OCI-M1 (cell line): ENCODE measurements around the gene FUT2.
"Not testable (repeated sequence)": the region's sequence is repeated elsewhere in the genome, so short reads cannot be mapped to it uniquely, and the experiment has no call there.

Experiments
- DNase-seq: peaks from one replicate; lab custom pipeline; 2025; lab: John Stamatoyannopoulos, UW

Gene FUT2

DNA sequence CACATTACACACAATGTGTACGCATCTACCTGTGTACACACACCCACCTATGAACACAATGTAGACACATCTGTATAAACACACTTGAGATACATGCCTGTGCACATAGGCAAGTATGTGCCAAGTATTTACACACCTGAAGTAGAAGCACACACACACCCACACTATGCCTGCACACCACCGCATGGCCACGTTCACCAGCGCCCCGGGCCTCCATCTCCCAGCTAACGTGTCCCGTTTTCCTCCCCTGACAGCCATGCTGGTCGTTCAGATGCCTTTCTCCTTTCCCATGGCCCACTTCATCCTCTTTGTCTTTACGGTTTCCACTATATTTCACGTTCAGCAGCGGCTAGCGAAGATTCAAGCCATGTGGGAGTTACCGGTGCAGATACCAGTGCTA lies 6.9 kb downstream of the FUT2 start:
- DNase-seq = no peak

DNA sequence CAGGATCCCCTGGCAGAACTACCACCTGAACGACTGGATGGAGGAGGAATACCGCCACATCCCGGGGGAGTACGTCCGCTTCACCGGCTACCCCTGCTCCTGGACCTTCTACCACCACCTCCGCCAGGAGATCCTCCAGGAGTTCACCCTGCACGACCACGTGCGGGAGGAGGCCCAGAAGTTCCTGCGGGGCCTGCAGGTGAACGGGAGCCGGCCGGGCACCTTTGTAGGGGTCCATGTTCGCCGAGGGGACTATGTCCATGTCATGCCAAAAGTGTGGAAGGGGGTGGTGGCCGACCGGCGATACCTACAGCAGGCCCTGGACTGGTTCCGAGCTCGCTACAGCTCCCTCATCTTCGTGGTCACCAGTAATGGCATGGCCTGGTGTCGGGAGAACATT lies 7.5 kb downstream of the FUT2 start:
- no peak for DNase-seq

DNA sequence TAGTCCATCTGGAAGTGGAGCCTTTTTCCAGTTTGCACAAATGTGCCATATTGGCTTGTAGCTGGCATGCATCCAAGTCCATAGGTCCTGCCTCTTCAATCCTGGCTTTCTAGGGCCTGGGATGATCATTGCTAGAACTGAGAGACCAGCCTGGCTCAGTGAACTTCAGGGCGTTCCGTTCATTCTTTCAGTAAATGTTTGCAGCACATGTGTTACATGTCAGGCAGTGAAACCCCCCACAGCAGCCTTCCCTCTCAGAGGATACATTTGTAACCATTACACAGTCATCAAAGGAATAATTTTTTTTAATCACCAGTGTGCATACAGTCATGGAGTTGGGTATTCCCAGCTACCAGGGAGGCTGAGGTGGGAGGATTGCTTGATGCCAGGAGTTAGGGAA lies 9.7 kb downstream of the FUT2 start:
- no peak for DNase-seq

GRCh38 chr19:48708471-48708870 lies 12.7 kb downstream of the FUT2 start:
- DNase-seq = no peak

DNA sequence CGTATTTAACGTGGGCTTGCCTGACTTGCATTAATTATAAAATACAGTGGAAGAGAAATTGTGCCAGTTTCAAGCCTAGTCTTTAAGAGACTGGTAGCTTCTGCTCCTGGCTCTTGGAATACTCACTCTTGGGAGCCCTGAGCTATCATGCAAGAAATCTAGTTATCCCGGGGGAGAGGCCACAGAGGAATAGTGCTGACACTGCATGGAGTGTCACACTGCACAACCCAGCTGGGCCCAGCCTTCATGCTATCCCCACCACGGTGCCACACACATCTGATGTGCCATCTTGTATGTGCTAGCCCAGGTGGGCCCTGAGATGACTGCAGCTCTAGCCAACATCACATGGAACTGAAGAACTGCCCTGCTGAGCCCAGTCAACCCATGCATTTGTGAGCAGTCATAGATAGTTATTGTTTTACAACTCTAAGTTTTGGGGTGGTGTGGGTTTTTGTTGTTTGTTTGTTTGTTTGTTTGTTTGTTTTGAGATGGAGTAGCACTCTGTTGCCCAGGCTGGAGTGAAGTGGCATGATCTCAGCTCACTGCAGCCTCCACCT lies 15.4 kb downstream of the FUT2 start:
- no peak for DNase-seq

- DNase-seq = no peak
These were observed 17.5 kb downstream of the FUT2 start for GRCh38 chr19:48713041-48713863.

DNA sequence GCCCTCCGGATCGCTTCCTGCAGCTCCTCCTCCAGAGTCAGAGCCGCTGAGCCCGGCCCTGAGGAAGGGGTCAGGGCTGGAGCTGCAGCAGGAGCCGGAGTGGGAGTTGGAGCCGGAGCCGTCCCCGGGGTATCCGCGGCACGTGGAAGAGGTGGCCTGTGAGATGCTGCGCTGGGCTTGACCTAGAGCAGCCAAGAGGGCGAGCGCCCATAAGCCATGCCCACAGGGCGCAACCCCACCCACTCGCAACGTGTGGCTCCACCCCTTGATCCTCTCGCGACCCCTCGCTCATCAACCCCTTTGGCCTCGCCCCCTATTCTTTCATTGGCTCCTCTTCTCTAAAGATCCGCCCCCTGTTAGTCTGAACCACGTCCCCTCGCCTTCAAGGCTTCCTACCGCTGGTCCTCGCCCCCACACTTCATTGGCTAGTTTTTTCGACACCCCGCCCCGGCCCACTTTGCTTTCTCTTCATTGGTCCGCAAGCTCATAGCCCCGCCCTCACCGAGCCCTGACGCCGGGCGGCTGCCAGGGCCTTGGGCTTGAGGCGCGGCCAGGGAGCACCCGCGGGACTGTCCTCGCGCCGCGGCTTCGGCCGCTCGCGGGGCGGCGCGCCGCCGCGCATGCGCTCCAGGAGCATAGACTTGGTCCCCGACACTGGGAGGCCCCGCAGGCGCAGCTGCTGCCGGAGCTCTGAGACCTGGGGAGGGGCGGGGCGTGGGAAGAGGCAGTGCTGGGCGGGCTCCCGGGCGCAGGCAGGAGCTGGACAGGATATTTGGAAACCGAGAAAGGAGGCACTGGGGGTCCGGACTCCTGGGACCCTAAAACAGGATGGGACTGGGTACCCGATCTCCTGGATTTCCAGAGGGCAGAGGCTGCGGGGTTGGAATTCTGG lies 18.3 kb downstream of the FUT2 start:
- peak; percentile 100 for DNase-seq

DNA sequence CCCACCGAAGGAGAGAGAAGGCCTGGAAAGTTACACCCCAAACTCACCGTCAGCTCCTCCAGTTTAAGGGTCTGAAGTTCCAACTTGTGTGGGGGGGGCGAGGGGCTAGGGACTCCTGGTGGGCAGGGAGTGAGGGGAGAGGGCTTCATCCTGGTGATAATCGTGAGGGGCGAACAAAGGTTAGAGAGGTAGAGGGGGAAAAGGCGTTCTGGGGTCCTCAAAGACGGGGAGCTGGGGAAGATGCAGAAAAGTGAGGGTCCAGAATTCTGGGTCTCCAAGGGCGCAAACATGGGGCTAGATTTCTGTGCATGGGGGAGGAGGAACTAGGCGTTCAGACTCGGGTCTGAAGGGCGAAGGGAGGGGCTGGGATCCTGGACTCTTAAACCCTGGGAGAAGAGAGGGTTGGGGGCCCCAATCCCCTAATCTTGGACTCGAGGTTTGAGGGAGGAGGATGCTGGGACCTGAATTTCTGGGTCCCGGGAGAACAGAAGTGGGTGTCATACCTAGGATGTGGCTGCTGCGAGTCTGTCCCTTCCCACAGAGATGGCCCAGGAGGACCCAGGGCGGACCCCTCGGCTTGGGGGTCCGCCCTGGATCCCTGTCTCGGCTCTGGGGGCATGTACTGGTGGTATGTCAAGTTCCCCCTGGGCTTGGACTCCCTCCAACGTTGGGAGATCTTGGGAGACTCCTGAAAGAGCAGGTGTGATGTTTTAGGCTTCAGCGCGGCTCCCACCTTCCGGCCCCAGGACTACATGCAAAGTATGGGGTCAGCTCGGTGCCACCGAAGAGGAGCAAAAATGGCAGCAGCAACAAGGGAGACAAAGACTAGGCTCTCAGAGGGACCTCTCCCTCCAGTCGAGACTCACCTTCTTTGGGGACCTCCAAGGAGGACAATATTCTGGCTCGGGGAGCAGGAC lies 19.2 kb downstream of the FUT2 start:
- no peak for DNase-seq

GRCh38 chr19:48715681-48716171 lies 20.0 kb downstream of the FUT2 start:
- no peak for DNase-seq

DNA sequence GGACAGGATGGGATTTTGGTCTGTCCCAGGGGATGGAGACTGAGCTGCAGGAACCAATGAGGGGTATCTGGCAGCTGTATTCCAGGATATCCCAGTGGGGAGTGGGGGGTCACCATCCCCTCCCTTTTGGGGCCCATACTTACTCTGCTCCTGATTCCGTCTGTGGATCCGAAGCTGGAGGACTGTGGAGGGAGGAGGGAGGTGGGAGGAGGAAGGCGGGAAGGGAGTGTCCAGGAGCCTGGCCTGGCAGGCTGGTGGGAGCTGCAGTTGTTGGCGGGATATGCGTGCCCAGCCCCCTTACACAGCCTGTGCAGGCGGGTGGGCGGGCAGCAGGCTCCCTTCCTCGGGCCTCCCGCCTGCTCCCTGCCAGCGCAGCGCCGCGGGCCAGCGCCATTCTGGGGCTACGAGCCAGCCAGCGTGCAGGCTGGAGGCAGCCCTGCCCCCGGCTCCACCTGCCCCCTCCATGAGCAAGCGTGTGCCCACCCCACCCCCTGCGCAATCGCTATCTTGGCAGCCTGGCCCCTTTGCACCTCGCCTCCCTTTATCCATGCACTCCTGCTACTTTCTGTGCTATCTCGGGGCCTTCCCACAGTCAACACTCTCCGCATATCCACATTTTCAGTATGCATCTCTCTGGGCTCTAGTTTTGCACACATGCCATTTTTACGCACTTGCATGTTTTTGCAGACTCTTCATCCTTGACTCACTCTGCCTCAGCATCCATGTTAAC lies 21.0 kb downstream of the FUT2 start:
- DNase-seq = no peak

GRCh38 chr19:48718106-48718505 lies 22.3 kb downstream of the FUT2 start:
- not testable (repeated sequence) for DNase-seq

- DNase-seq = no peak
These were observed 23.0 kb downstream of the FUT2 start for GRCh38 chr19:48718711-48719231.

DNA sequence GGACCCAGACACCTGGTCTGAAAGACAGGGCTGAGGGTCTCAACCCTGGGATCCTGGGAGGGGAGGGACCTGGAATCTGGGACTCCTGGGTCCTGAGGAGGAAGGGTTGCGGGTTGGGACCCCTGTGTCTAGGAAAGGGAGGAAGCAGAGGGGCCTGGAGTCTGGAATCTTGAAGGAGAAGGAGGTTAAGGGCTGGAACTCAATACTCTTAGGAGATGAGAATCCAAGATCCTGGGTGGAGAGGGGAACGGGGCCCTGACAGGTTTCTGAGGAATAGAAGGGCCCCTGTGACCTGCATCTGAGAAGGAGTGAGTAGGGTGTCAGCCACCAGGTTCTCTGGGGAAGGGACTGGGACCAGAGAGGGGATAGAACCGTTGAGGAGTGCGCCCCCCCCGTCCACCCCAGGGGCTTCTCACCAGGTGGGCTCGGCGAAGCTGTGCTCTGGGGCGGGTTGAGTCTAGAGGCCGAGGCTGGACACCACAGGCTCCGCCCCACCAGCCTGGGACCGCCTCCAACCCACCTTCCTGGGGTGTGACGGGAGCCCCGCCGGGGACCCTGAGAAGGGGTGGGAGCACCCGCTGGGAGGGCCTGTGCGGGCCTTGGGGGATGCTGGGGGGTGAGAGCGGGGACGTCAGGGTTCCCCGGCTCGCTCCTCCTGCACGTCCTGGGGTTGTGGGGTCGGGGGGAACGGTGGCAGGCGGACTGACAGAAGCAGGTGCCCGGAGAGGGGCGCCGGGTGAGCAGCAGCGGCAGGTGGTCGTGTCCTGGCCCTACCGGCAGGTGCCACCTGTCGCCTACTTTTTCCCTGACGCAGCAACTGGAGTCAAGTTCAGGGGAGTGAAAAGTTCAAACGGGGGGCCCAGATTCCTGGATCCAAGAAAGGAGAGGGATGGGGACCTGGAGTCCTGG lies 23.7 kb downstream of the FUT2 start, which contains the start of gene MAMSTR:
Gene MAMSTR (minus strand): TSS at position 463 of the 909 bp plus-strand sequence. CDS start 694 bp downstream, outside the sequence.
- no peak for DNase-seq

DNA sequence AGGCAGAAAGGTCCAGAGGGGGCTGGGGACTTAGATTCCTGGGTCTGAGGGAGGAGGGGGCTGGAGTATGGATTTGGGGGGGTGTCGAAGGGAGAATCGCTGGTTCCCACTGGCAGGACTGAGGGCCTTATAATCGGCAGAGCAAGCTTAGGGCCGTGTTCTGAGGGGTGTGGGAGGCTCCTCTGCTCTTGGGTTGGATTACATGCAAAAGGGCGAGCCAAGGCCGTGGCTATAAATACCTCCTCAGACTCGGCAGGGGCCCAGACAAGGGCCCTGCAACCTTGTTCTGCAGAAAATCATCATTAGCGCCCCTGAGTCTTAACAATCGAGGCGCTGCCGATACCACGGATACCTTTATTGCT lies 24.5 kb downstream of the FUT2 start:
- DNase-seq = no peak

GRCh38 chr19:48720613-48721296 lies 25.0 kb downstream of the FUT2 start:
- DNase-seq = peak; percentile 97

DNA sequence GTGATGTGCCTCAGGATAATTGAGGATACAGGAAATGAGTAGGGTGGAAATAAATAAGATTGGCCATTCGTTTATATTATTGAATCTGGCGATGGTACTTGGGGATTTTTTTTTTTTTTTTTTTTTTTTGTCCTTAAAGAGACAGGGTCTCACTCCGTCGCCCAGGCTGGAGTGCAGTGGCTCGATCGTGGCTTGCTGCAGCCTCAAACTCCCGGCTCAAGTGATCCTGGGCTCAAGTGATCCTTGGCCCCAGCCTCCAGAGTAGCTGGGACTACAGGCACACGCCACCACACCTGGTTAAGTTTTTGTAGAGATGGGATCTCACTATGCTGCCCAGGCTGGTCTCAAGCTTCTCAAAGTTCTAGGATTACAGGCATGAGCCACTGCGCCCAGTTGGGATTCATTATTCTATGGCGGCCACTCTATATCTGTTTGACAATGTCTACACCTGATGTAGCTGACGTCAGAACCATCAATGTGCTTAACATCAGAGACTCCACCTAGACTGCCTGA lies 26.5 kb downstream of the FUT2 start:
- no peak for DNase-seq

GRCh38 chr19:48724796-48725753 lies 29.3 kb downstream of the FUT2 start:
- peak; percentile 81 for DNase-seq
